HG02938 (cell line): ENCODE measurements around the gene TIMM44.
"Not testable (repeated sequence)": the region's sequence is repeated elsewhere in the genome, so short reads cannot be mapped to it uniquely, and the experiment has no call there.

Experiments
- ATAC-seq: cut with Tn5 transposase; IDR thresholded peaks from one replicate; pipeline ENCODE4 v1.9.1; 2021; ENCODE audit warnings: mild to moderate bottlenecking, moderate library complexity; ENCODE audit not compliant: unreplicated experiment

TIMM44 gene

GRCh38 chr19:7926021-7926726, 17.3 kb downstream of the TIMM44 start, which contains the start of gene CTXN1:
CTXN1 (minus strand) TSS chr19:7926135; CDS start chr19:7925538, 597 bp downstream.
- no peak for ATAC-seq

GRCh38 chr19:7925171-7925851, 18.2 kb downstream of the TIMM44 start:
- ATAC-seq: no peak

- ATAC-seq: no peak
Measured at GRCh38 chr19:7924651-7925170, 18.8 kb downstream of the TIMM44 start.

GRCh38 chr19:7924241-7924640, 19.2 kb downstream of the TIMM44 start:
- no peak for ATAC-seq

GRCh38 chr19:7923295-7924191, 19.9 kb downstream of the TIMM44 start:
- ATAC-seq: no peak

- ATAC-seq: no peak
Measured at GRCh38 chr19:7922836-7923195, 20.6 kb downstream of the TIMM44 start.

- ATAC-seq: no peak
Measured at GRCh38 chr19:7921967-7922835, 21.3 kb downstream of the TIMM44 start.

- ATAC-seq: no peak
Measured at GRCh38 chr19:7921302-7921966, 22.0 kb downstream of the TIMM44 start.

- peak; percentile 34 for ATAC-seq
Measured at GRCh38 chr19:7920519-7921301, 22.8 kb downstream of the TIMM44 start.

- peak; percentile 62 for ATAC-seq
Measured at GRCh38 chr19:7919610-7920518, 23.6 kb downstream of the TIMM44 start, which contains the start of gene SNAPC2. SNAPC2 (plus strand) TSS chr19:7920338; CDS start chr19:7920367, 29 bp downstream.

GRCh38 chr19:7918615-7919421, 24.6 kb downstream of the TIMM44 start:
- no peak for ATAC-seq

GRCh38 chr19:7918062-7918614, 25.3 kb downstream of the TIMM44 start:
- not testable (repeated sequence) for ATAC-seq

GRCh38 chr19:7917267-7918061, 26.0 kb downstream of the TIMM44 start:
- no peak for ATAC-seq

- ATAC-seq: no peak
Measured at GRCh38 chr19:7916955-7917266, 26.6 kb downstream of the TIMM44 start.

GRCh38 chr19:7916103-7916954, 27.1 kb downstream of the TIMM44 start:
- ATAC-seq: no peak
